Upper lobe of left lung (tissue), 4 donors: Measurements from ENCODE around the gene MTRR.

Experiments
- EP300 ChIP-seq, 4 donors: sonication (generic); formaldehyde crosslinking; IDR thresholded peaks; one replicate each; pipeline ENCODE4 v1.5.1; 2017; ENCODE audit warnings: antibody characterized with exemption in 4 of 4, control low read depth in 2 of 4
- POLR2A ChIP-seq, 4 donors: fragments of 450-650 bp; IDR thresholded peaks; one replicate each; pipeline ENCODE4 v1.5.1; 2016 to 2017; ENCODE audit warnings: antibody characterized with exemption in 4 of 4, mild to moderate bottlenecking in 2 of 4
- POLR2AphosphoS5 ChIP-seq, 2 donors: sonication (generic); formaldehyde crosslinking; IDR thresholded peaks; one replicate each; pipeline ENCODE4 v1.5.1; 2017; ENCODE audit warnings: antibody characterized with exemption in 2 of 2
- TF ChIP-seq, protein P1 (sequence below), 6 experiments: fragments of 450-650 bp in 4 of 6; fragments of 200-600 bp in 2 of 6; sonication (generic) in 2 of 6; IDR thresholded peaks; one replicate each; pipeline ENCODE4 v1.5.1; 2016 to 2019; ENCODE audit warnings: antibody characterized with exemption in 6 of 6

DNA sequence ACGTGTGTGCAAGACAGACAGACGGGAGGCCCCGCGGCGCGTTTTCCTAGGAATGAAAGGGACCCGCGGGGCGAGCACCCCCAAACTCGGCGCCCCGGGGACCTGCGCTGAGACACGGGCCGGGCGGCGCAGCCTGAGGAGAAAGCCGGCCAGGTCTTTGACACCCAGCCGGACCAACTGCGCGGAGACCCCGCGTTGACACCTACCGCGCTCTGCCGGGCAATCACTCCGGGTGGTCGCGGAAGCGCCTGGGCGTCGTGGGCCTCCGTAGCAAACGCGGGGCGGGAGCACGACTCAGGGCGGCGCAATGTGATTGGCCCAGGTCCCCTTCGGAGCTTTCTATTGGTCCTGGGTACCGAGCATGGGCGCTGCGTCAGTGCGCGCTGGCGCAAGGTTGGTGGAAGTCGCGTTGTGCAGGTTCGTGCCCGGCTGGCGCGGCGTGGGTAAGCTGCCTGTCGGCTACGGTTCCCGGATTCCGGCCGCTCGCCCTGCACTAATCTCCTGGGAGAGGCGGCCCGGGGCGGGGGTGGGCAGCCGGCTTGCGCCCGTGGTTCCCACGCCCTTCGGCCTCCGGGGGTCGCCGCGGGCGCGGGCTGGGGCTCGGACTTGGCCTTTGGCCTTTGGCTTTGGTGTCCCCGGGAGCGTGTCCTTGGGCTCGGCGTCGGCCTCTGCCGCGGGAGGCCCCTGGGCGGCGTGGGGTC is at the start of gene MTRR, which contains the start of gene FASTKD3:
- TF ChIP-seq POLR2A (IDR thresholded peaks at IDR 0.05), result peak in 3 of 4 donors; percentile 52 to 94 (median 66)
- TF ChIP-seq, protein P1, sequence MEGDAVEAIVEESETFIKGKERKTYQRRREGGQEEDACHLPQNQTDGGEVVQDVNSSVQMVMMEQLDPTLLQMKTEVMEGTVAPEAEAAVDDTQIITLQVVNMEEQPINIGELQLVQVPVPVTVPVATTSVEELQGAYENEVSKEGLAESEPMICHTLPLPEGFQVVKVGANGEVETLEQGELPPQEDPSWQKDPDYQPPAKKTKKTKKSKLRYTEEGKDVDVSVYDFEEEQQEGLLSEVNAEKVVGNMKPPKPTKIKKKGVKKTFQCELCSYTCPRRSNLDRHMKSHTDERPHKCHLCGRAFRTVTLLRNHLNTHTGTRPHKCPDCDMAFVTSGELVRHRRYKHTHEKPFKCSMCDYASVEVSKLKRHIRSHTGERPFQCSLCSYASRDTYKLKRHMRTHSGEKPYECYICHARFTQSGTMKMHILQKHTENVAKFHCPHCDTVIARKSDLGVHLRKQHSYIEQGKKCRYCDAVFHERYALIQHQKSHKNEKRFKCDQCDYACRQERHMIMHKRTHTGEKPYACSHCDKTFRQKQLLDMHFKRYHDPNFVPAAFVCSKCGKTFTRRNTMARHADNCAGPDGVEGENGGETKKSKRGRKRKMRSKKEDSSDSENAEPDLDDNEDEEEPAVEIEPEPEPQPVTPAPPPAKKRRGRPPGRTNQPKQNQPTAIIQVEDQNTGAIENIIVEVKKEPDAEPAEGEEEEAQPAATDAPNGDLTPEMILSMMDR (IDR thresholded peaks at IDR 0.05), result peak in 2 of 6 experiments; percentile 32 to 35
- TF ChIP-seq POLR2AphosphoS5 (IDR thresholded peaks at IDR 0.05), result peak; percentile 70 to 91
- TF ChIP-seq EP300 (IDR thresholded peaks at IDR 0.05), result no peak
